ENCODE measurements around the gene DNAH17. TPM values are rescaled to one million over a fixed set of nuclear protein-coding genes. Genes with fewer than 3 reads are reported as not detected.

The DNAH17 gene
- total and polyA plus RNA-seq, 2 of the 13 experiments (the other 11 are each of a cell fraction or from before 2014, with no cell fraction given), result 0.86 to 1.6 TPM

GRCh38 chr17:78433013-78433727 lies 144.0 kb downstream of the DNAH17 start (continued):
- TF ChIP-seq KLF6 (CRISPR knock-in tag; IDR thresholded peaks at IDR 0.05), result no peak
- no peak for TF ChIP-seq ETS1 (CRISPR knock-in tag; IDR thresholded peaks at IDR 0.05)
- no peak for TF ChIP-seq POLR2G (IDR thresholded peaks at IDR 0.05; ENCODE audit: low read depth, low read length)
- TF ChIP-seq ZNF770 (CRISPR knock-in tag; IDR thresholded peaks at IDR 0.05), result peak; percentile 87
- no peak for TF ChIP-seq ZSCAN30 (CRISPR knock-in tag; IDR thresholded peaks at IDR 0.05)
- 0 out of 2 replicates have a peak, but pooled peaks have one; percentile 30 for TF ChIP-seq ZSCAN31 (CRISPR knock-in tag; IDR thresholded peaks at IDR 0.05; ENCODE audit: low read depth)
- TF ChIP-seq SP1 (IDR thresholded peaks at IDR 0.05), result no peak
- TF ChIP-seq SP1 (CRISPR knock-in tag; IDR thresholded peaks at IDR 0.05), result no peak
- no peak for TF ChIP-seq ZNF703 (CRISPR knock-in tag; IDR thresholded peaks at IDR 0.05; ENCODE audit: borderline replicate concordance)
- TF ChIP-seq PITX1 (CRISPR knock-in tag; IDR thresholded peaks at IDR 0.05), result no peak
- no peak for TF ChIP-seq ZNF275 (CRISPR knock-in tag; IDR thresholded peaks at IDR 0.05; ENCODE audit: borderline replicate concordance)
- TF ChIP-seq ATF5 (CRISPR knock-in tag; IDR thresholded peaks at IDR 0.05; ENCODE audit: low read depth), result no peak
- no peak for TF ChIP-seq GABPA (IDR thresholded peaks at IDR 0.05; ENCODE audit: low read depth, low read length)
- TF ChIP-seq GABPA (CRISPR knock-in tag; IDR thresholded peaks at IDR 0.05; ENCODE audit: low read depth), result no peak
- no peak for TF ChIP-seq ATF2 (CRISPR knock-in tag; IDR thresholded peaks at IDR 0.05)
- TF ChIP-seq IRF1 (CRISPR knock-in tag; IDR thresholded peaks at IDR 0.05; ENCODE audit: low read depth), result no peak
- no peak; the same call in 1 of the 2 replicates for TF ChIP-seq CREB1 (IDR thresholded peaks at IDR 0.05)
- TF ChIP-seq CREB1 (CRISPR knock-in tag; IDR thresholded peaks at IDR 0.05), result peak; percentile 87; the same call in 1 of the 2 replicates
- TF ChIP-seq MXD1 (CRISPR knock-in tag; IDR thresholded peaks at IDR 0.05), result no peak
- peak; percentile 39 for TF ChIP-seq ZEB1 (IDR thresholded peaks at IDR 0.05; ENCODE audit: insufficient replicate concordance, low read depth)
- no peak for TF ChIP-seq ZNF251 (CRISPR knock-in tag; IDR thresholded peaks at IDR 0.05)
- peak; percentile 33; the same call in 1 of the 2 replicates for TF ChIP-seq FOXK1 (CRISPR knock-in tag; IDR thresholded peaks at IDR 0.05; ENCODE audit: borderline replicate concordance, low read depth)
- no peak for TF ChIP-seq RARG (CRISPR knock-in tag; IDR thresholded peaks at IDR 0.05; ENCODE audit: low read depth)

Measured in HepG2 (cell line).